Gastrocnemius medialis (tissue), 4 donors: ENCODE results near the gene ENAH.
"Not testable (repeated sequence)": the region's sequence is repeated elsewhere in the genome, so short reads cannot be mapped to it uniquely, and the experiment has no call there.

Experiments
- POLR2A ChIP-seq, 2 donors: fragments of 450-650 bp; IDR thresholded peaks; one replicate each; pipeline ENCODE4 v1.6.1; 2017; ENCODE audit warnings: antibody characterized with exemption in 2 of 2, mild to moderate bottlenecking in 2 of 2, moderate library complexity in 2 of 2
- TF ChIP-seq, protein P1 (sequence below), 5 experiments: fragments of 450-650 bp in 3 of 5; fragments of 200-600 bp in 2 of 5; sonication (generic) in 2 of 5; IDR thresholded peaks in 4 of 5; conservative IDR thresholded peaks in 1 of 5; 1 replicate in 4 of 5; 2 replicates in 1 of 5; pipeline ENCODE4 v1.5.1; 2016 to 2019; ENCODE audit warnings: antibody characterized with exemption in 5 of 5, mild to moderate bottlenecking in 3 of 5, moderate library complexity in 3 of 5

DNA sequence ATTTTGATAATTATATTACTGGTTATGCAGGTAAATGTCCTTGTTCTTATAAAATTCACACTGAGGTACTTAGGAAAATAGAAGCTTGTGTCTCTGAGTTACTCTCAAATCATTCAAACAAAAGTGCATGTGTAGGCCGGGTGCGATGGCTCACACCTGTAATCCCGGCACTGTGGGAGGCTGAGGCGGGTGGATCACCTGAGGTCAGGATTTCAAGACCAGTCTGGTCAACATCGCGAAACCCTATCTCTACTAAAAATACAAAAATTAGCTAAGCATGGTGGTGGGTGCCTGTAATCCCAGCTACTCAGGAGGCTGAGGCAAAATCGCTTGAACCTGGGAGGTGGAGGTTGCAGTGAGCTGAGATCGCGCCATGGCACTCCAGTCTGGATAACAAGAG is 139.3 kb downstream of the ENAH start:
- TF ChIP-seq, protein P1, sequence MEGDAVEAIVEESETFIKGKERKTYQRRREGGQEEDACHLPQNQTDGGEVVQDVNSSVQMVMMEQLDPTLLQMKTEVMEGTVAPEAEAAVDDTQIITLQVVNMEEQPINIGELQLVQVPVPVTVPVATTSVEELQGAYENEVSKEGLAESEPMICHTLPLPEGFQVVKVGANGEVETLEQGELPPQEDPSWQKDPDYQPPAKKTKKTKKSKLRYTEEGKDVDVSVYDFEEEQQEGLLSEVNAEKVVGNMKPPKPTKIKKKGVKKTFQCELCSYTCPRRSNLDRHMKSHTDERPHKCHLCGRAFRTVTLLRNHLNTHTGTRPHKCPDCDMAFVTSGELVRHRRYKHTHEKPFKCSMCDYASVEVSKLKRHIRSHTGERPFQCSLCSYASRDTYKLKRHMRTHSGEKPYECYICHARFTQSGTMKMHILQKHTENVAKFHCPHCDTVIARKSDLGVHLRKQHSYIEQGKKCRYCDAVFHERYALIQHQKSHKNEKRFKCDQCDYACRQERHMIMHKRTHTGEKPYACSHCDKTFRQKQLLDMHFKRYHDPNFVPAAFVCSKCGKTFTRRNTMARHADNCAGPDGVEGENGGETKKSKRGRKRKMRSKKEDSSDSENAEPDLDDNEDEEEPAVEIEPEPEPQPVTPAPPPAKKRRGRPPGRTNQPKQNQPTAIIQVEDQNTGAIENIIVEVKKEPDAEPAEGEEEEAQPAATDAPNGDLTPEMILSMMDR (IDR thresholded peaks at IDR 0.05 in 4 of 5, conservative IDR thresholded peaks at IDR 0.05 in 1 of 5), result not testable (repeated sequence)
- TF ChIP-seq POLR2A (IDR thresholded peaks at IDR 0.05), result not testable (repeated sequence)
